Heart left ventricle (tissue), 13 donors: ENCODE data around the gene CD1C.

Experiments used
- POLR2A ChIP-seq, 2 donors: fragments of 450-650 bp; IDR thresholded peaks; one replicate each; pipeline ENCODE4 v1.6.1; 2017; ENCODE audit warnings: antibody characterized with exemption in 2 of 2, mild to moderate bottlenecking in 2 of 2, moderate library complexity in 2 of 2
- TF ChIP-seq, protein P1 (sequence below), 12 donors: fragments of 200-600 bp; sonication (generic) in 4 of 12; IDR thresholded peaks; one replicate each; pipeline versions ENCODE4 v1.5.0 to v1.8.0; 2018 to 2022; ENCODE audit warnings: antibody characterized with exemption in 12 of 12, mild to moderate bottlenecking in 5 of 12
- donor health status: ischemic (EF 13 %, LVEDD 7.1; RV severe dilation, severe dysfunction).
- donor health status: DM: no; HTN: yes; CAD: no.
- donor health status: DM: no; HTN: no; CAD: no.
- donor health status: ischemic (EF 25% LVEDD 6.9; RV normal size, moderate dysfunction).
- donor health status: ischemic (EF 25% LVEDD 5.7; RV mildly dilated, moderate dysfunction).
- donor health status: ischemic (EF 35%, LVEDD 5.7; RV mildly dilated, moderate dysfunction).
- donor health status: nonischemic (EF 11% LVEDD 7.7; RV severe dilation, severe dysfunction).
- donor health status: DM: yes; HTN: yes; CAD: no.
- donor health status: PGD.
- donor health status: ischemic (EF 29% LVEDD 5.4; RV normal size, mild dysfunction).
- donor health status: nonischemic (EF 23%, LVEDD 6.1; RV moderate dilation, normal function).

DNA sequence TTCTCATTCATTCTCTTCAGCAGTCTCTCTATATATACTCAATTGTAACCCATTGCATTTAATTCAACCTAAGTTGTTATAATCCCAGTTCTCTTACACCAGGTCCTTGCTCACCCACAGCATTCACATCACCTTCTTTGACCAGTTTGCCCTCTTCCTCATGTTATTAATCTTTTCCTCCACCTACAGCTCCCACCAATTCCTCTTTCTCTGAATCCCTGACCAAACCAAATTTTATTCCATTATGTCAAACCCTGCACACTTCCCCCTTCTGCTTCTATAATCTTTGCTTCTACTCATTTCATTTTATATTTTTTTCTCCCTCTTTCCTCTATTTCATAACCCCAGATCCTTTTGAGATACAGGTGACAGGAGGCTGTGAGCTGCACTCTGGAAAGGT, 34.1 kb upstream of the CD1C start:
- TF ChIP-seq, protein P1, sequence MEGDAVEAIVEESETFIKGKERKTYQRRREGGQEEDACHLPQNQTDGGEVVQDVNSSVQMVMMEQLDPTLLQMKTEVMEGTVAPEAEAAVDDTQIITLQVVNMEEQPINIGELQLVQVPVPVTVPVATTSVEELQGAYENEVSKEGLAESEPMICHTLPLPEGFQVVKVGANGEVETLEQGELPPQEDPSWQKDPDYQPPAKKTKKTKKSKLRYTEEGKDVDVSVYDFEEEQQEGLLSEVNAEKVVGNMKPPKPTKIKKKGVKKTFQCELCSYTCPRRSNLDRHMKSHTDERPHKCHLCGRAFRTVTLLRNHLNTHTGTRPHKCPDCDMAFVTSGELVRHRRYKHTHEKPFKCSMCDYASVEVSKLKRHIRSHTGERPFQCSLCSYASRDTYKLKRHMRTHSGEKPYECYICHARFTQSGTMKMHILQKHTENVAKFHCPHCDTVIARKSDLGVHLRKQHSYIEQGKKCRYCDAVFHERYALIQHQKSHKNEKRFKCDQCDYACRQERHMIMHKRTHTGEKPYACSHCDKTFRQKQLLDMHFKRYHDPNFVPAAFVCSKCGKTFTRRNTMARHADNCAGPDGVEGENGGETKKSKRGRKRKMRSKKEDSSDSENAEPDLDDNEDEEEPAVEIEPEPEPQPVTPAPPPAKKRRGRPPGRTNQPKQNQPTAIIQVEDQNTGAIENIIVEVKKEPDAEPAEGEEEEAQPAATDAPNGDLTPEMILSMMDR (IDR thresholded peaks at IDR 0.05): no peak
- TF ChIP-seq POLR2A (IDR thresholded peaks at IDR 0.05): no peak
